GM19239 (cell line): Measurements from ENCODE around the gene DLG2.

Source experiments
- DNase-seq: peaks from one replicate; pipeline ENCODE4 v3.0.0; 2011; ENCODE audit warnings: low spot score; ENCODE audit not compliant: insufficient read length
- FAIRE-seq: peaks from 2 replicates; lab custom pipeline; 2011; peaks lifted over from hg19 to GRCh38; lab: Jason Lieb, UNC

DLG2 gene

GRCh38 chr11:84045146-84045545 lies 1582.0 kb downstream of the DLG2 start:
- DNase-seq (no peak), FAIRE-seq (no peak)

GRCh38 chr11:84044706-84045105 lies 1582.4 kb downstream of the DLG2 start:
- no peak for FAIRE-seq

GRCh38 chr11:84036664-84037194 lies 1590.4 kb downstream of the DLG2 start:
- no peak for DNase-seq
- FAIRE-seq = no peak

More at GRCh38 chr11:84044706-84045105, 1582.4 kb downstream of the DLG2 start:
- no peak for DNase-seq

- DNase-seq (no peak), FAIRE-seq (no peak)
Observed at GRCh38 chr11:84035645-84036044, 1591.5 kb downstream of the DLG2 start.

- FAIRE-seq = no peak
Observed at GRCh38 chr11:84034484-84034883, 1592.7 kb downstream of the DLG2 start.

GRCh38 chr11:84024266-84024665 lies 1602.9 kb downstream of the DLG2 start:
- no peak for FAIRE-seq

More at GRCh38 chr11:84034484-84034883, 1592.7 kb downstream of the DLG2 start:
- no peak for DNase-seq

GRCh38 chr11:84022695-84023094 lies 1604.4 kb downstream of the DLG2 start:
- FAIRE-seq (no peak), DNase-seq (no peak)

More at GRCh38 chr11:84024266-84024665, 1602.9 kb downstream of the DLG2 start:
- DNase-seq = no peak

- FAIRE-seq (no peak), DNase-seq (no peak)
Observed at GRCh38 chr11:84022201-84022600, 1604.9 kb downstream of the DLG2 start.

- FAIRE-seq (no peak), DNase-seq (no peak)
Observed at GRCh38 chr11:84021291-84021690, 1605.9 kb downstream of the DLG2 start.

GRCh38 chr11:84019571-84020194 lies 1607.5 kb downstream of the DLG2 start:
- DNase-seq (no peak), FAIRE-seq (no peak)

GRCh38 chr11:84014539-84014938 lies 1612.6 kb downstream of the DLG2 start:
- DNase-seq (no peak), FAIRE-seq (no peak)

- FAIRE-seq (no peak), DNase-seq (no peak)
Observed at GRCh38 chr11:84012171-84012826, 1614.8 kb downstream of the DLG2 start.

- no peak for FAIRE-seq
- DNase-seq = no peak
Observed at GRCh38 chr11:84003181-84003580, 1624.0 kb downstream of the DLG2 start.

GRCh38 chr11:83998921-83999320 lies 1628.2 kb downstream of the DLG2 start:
- DNase-seq (no peak), FAIRE-seq (no peak)

- FAIRE-seq (no peak), DNase-seq (no peak)
Observed at GRCh38 chr11:83990160-83990733, 1636.9 kb downstream of the DLG2 start.

GRCh38 chr11:83982825-83983224 lies 1644.3 kb downstream of the DLG2 start:
- FAIRE-seq (no peak), DNase-seq (no peak)

- DNase-seq (no peak), FAIRE-seq (no peak)
Observed at GRCh38 chr11:83979593-83979992, 1647.6 kb downstream of the DLG2 start.

- FAIRE-seq = no peak
Observed at GRCh38 chr11:83978942-83979341, 1648.2 kb downstream of the DLG2 start.

GRCh38 chr11:83976086-83976485 lies 1651.1 kb downstream of the DLG2 start:
- DNase-seq (no peak), FAIRE-seq (no peak)

More at GRCh38 chr11:83978942-83979341, 1648.2 kb downstream of the DLG2 start:
- DNase-seq = no peak

GRCh38 chr11:83972536-83972935 lies 1654.6 kb downstream of the DLG2 start:
- no peak for DNase-seq
- no peak for FAIRE-seq

GRCh38 chr11:83971063-83971462 lies 1656.1 kb downstream of the DLG2 start:
- no peak for FAIRE-seq

More at GRCh38 chr11:83971063-83971462, 1656.1 kb downstream of the DLG2 start:
- DNase-seq = no peak
